K562 (cell line): ENCODE results near the gene DBT. TPM values are rescaled to one million over a fixed set of nuclear protein-coding genes. Genes with fewer than 3 reads are reported as not detected.

ENCODE experiments used
- ATAC-seq: fragments of 200-7000 bp; cut with Tn5 transposase; 3 replicates; pipeline ENCODE4 v1.9.1; 2020; ENCODE audit warnings: moderate library complexity
- BruUV-seq: library from RNA; stranded (reverse); fragments of 400-500 nt; replicated peaks from 2 replicates; lab custom pipeline; 2021; lab: Mats Ljungman, UMichigan
- CTCF ChIA-PET: fragments of 300-600 bp; formaldehyde crosslinking; extraction: SDS; loops from one replicate; lab custom pipeline; 2021; ENCODE audit warnings: low intra/inter-chr PET ratio; lab: Yijun Ruan, JAX
- POLR2A ChIA-PET: fragments of 300-600, 350-650 bp; sonication (Branson Sonifier 250); formaldehyde crosslinking; extraction: SDS; loops from one replicate; lab custom pipeline; 2021; ENCODE audit warnings: antibody characterized with exemption, inconsistent platforms; lab: Yijun Ruan, JAX
- DNase-seq, 4 experiments: peaks; one replicate each; pipeline versions ENCODE4 v3.0.0 to v3.0.0-alpha.2; 2011 to 2018; ENCODE audit warnings: low spot score in 3 of 4, mixed read lengths in 3 of 4; ENCODE audit errors: extremely low read depth in 1 of 4
- FAIRE-seq: peaks from 2 replicates; lab custom pipeline; 2011; peaks lifted over from hg19 to GRCh38; lab: Jason Lieb, UNC
- H2AFZ ChIP-seq: 2 replicates; pipeline ENCODE4 v1.6.0; 2011; ENCODE audit warnings: low read depth, low read length, control low read depth, inconsistent platforms
- H3K27ac ChIP-seq: fragments of 200-600 bp; 3 replicates; pipeline ENCODE4 v1.8.0; 2011; ENCODE audit warnings: low read depth, mild to moderate bottlenecking, control low read depth, inconsistent platforms, low read length, moderate library complexity, mixed read lengths; ENCODE audit errors: extremely low read depth
- H3K27me3 ChIP-seq, 2 experiments: fragments of 300-600 bp in 1 of 2; 2 replicates in 1 of 2; 3 replicates in 1 of 2; pipeline versions ENCODE4 v1.6.0 to v1.8.0; 2011; ENCODE audit warnings: inconsistent platforms in 2 of 2, low read length in 2 of 2, mild to moderate bottlenecking in 1 of 2, mixed read lengths in 1 of 2, moderate library complexity in 1 of 2; ENCODE audit not compliant: control insufficient read depth in 2 of 2, insufficient read depth in 2 of 2
- H3K36me3 ChIP-seq: fragments of 300-600 bp; 3 replicates; pipeline ENCODE4 v1.8.0; 2011; ENCODE audit warnings: mild to moderate bottlenecking, low read length, inconsistent platforms; ENCODE audit not compliant: control insufficient read depth, insufficient read depth
- H3K4me1 ChIP-seq, 2 experiments: fragments of 200-600 bp in 1 of 2; replicated peaks in 1 of 2; 2 replicates in 1 of 2; 3 replicates in 1 of 2; pipeline versions ENCODE4 v1.5.1 to v1.8.0; 2011; ENCODE audit warnings: inconsistent platforms in 2 of 2, low read length in 2 of 2, mild to moderate bottlenecking in 1 of 2, mixed read lengths in 1 of 2, moderate library complexity in 1 of 2; ENCODE audit not compliant: control insufficient read depth in 2 of 2, insufficient read depth in 2 of 2
- H3K4me2 ChIP-seq: 2 replicates; pipeline ENCODE4 v1.6.1; 2011; ENCODE audit warnings: low read length, control low read depth, inconsistent platforms, mixed read lengths; ENCODE audit not compliant: insufficient read depth
- H3K4me3 ChIP-seq: fragments of 200-600 bp; sonication (generic), shearing (Covaris generic); 2 replicates; pipeline ENCODE4 v1.5.1; 2016; ENCODE audit warnings: control low read depth, inconsistent platforms
- H3K79me2 ChIP-seq: fragments of 200-600 bp; 3 replicates; pipeline ENCODE4 v1.8.0; 2011; ENCODE audit warnings: low read length, inconsistent platforms; ENCODE audit not compliant: control insufficient read depth, insufficient read depth
- H3K9ac ChIP-seq, 2 experiments: 2 replicates each; pipeline versions ENCODE4 v1.6.0 to v1.6.1; 2011; ENCODE audit warnings: low read depth in 2 of 2, low read length in 2 of 2, control low read depth in 1 of 2, inconsistent platforms in 1 of 2, mild to moderate bottlenecking in 1 of 2, mixed read lengths in 1 of 2; ENCODE audit not compliant: insufficient read depth in 1 of 2
- H3K9me1 ChIP-seq: one replicate; pipeline ENCODE4 v1.6.0; 2011; ENCODE audit warnings: inconsistent platforms, mild to moderate bottlenecking, low read length, moderate library complexity; ENCODE audit not compliant: control insufficient read depth, insufficient read depth
- H3K9me3 ChIP-seq: replicated peaks from 2 replicates; pipeline ENCODE4 v1.5.1; 2011; ENCODE audit warnings: low read depth, low read length, inconsistent platforms; ENCODE audit not compliant: control insufficient read depth, insufficient read depth
- H4K20me1 ChIP-seq: replicated peaks from 2 replicates; pipeline ENCODE4 v1.6.1; 2011; ENCODE audit warnings: low read length, inconsistent platforms, mixed read lengths; ENCODE audit not compliant: control insufficient read depth, insufficient read depth
- CHD4 ChIP-seq: fragments of 200-600 bp; sonication (generic); IDR thresholded peaks from 3 replicates; pipeline ENCODE4 v1.6.1; 2012; ENCODE audit warnings: low read depth, mild to moderate bottlenecking, mixed read lengths, low read length, inconsistent platforms; ENCODE audit not compliant: insufficient read depth, insufficient replicate concordance, poor library complexity, severe bottlenecking
- CREB5 ChIP-seq: fragments of 250-450 bp; sonication (Bioruptor Pico); IDR thresholded peaks from 2 replicates; pipeline ENCODE4 v1.5.0; 2020; ENCODE audit warnings: mild to moderate bottlenecking
- IRF9 ChIP-seq: fragments of 450-650 bp; IDR thresholded peaks from 2 replicates; pipeline ENCODE4 v1.6.1; 2016; ENCODE audit warnings: missing biosample characterization, missing genetic modification characterization
- KDM2B ChIP-seq: fragments of 250-450 bp; sonication (Bioruptor Pico); IDR thresholded peaks from 2 replicates; pipeline ENCODE4 v1.8.0; 2021; ENCODE audit warnings: mild to moderate bottlenecking, moderate library complexity
- NFIC ChIP-seq: fragments of 450-650 bp; IDR thresholded peaks from 2 replicates; pipeline ENCODE4 v1.6.1; 2017; ENCODE audit warnings: mild to moderate bottlenecking, inconsistent platforms
- PRPF4 ChIP-seq: fragments of 200-400 bp; formaldehyde crosslinking; IDR thresholded peaks from one replicate; pipeline ENCODE4 v1.6.1; 2017; ENCODE audit warnings: low read length, low read depth, mild to moderate bottlenecking; ENCODE audit not compliant: insufficient read depth, poor library complexity, severe bottlenecking
- TCF15 ChIP-seq: fragments of 250-450 bp; sonication (Bioruptor Pico); IDR thresholded peaks from 2 replicates; pipeline ENCODE4 v1.8.0; 2022; ENCODE audit warnings: moderate library complexity, mild to moderate bottlenecking, inconsistent platforms
- TRIM24 ChIP-seq, 2 experiments: fragments of 450-650 bp; IDR thresholded peaks; 2 replicates each; pipeline ENCODE4 v1.6.1; 2016
- TSC22D4 ChIP-seq: fragments of 450-650 bp; IDR thresholded peaks from 2 replicates; pipeline ENCODE4 v1.6.1; 2016; ENCODE audit warnings: missing genetic modification characterization, missing biosample characterization, control low read depth
- TSHZ1 ChIP-seq: fragments of 250-450 bp; sonication (Bioruptor Pico); IDR thresholded peaks from 2 replicates; pipeline ENCODE4 v1.4.0; 2020; ENCODE audit warnings: mild to moderate bottlenecking, moderate library complexity
- ZNF217 ChIP-seq: sonication (generic); formaldehyde crosslinking; IDR thresholded peaks from 2 replicates; pipeline ENCODE4 v1.8.0; 2022; ENCODE audit warnings: mild to moderate bottlenecking, missing genetic modification reagents
- in situ Hi-C: fragments of 300-500 bp; cut with MboI; formaldehyde crosslinking; loops from 4 replicates; pipeline ENCODE4 v1.15.0; 2018; ENCODE audit warnings: inconsistent platforms, mixed read lengths
- intact Hi-C: fragments of 100-400 bp; cut with micrococcal nuclease; formaldehyde crosslinking; loops from 2 replicates; pipeline ENCODE4 v1.14.2; 2022
- polyA plus RNA-seq, 8 experiments: library from polyadenylated mRNA; depleted of rRNA in 4 of 8; stranded (reverse) in 5 of 8; unstranded in 3 of 8; fragments of >200 nt; fragmentation: Nextera tagmentation in 2 of 8; fragmentation: Illumina TruSeq in 1 of 8; extraction: Ambion mirVana in 2 of 8; extraction: Trizol in 1 of 8; gene quantifications; 2 replicates each; pipeline versions ENCODE4 v1.2.1 to v1.2.3, GENCODE V29; 2011 to 2014; ENCODE audit warnings: inconsistent platforms in 1 of 8, missing spikeins in 1 of 8
- total RNA-seq, 7 experiments: library from RNA; depleted of rRNA in 6 of 7; stranded (reverse); fragments of >200 nt in 6 of 7; fragmentation: Illumina TruSeq in 2 of 7; extraction: Trizol in 2 of 7; gene quantifications; 2 replicates each; pipeline versions ENCODE4 v1.2.1 to v1.2.3, GENCODE V29; 2011 to 2021; ENCODE audit warnings: low replicate concordance in 1 of 7

The DBT gene
- total and polyA plus RNA-seq, 9 of the 15 experiments (the other 6 are each of a cell fraction or from before 2014, with no cell fraction given): 2.7 to 13.5 (median 7.3) TPM

- TF ChIP-seq CREB5 (CRISPR knock-in tag): no peak
Observed at GRCh38 chr1:100164216-100164615, 85.4 kb downstream of the DBT start (continued).

- intact Hi-C loops (no loop called here), in situ Hi-C loops (no loop called here)
- DNase-seq: no peak
- Histone ChIP-seq H2AFZ (no peak overlapping the region), H3K27ac (no peak overlapping the region), H3K9me3 (no peaks in the 10 kb centered on the region), H3K4me2 (no peak overlapping the region), H3K79me2 (no peaks in the 10 kb centered on the region), H3K4me3 (no peak overlapping the region), H3K9ac (no peak overlapping the region), H3K27me3 (no peaks in the 10 kb centered on the region), H3K36me3 (no peaks in the 10 kb centered on the region; the same call in 2 of the 3 replicates), H3K9me1 (no peaks in the 10 kb centered on the region), H3K4me1 (no peaks in the 10 kb centered on the region), H4K20me1 (no peaks in the 10 kb centered on the region)
- TF ChIP-seq TSC22D4 (no peak), TSHZ1 (CRISPR knock-in tag) (no peak), TRIM24 (IDR thresholded peaks at IDR 0.05) (no peak), NFIC (no peak), TCF15 (CRISPR knock-in tag) (no peak), PRPF4 (no peak), KDM2B (CRISPR knock-in tag) (no peak), IRF9 (no peak), CHD4 (no peak), ZNF217 (CRISPR knock-in tag) (no peak)
- no peak for FAIRE-seq
- no TSS peak for BruUV-seq
- ChIA-PET CTCF (interaction anchor here (0.7 kb wide), 1 partner anchor 275 kb away, joined by 4 read pairs; no protein-coding TSS in a partner anchor), POLR2A (interaction anchor here (0.8 to 1.0 kb wide), 2 partner anchors 9 to 43 kb away, joined by 3 read pairs; no protein-coding TSS in a partner anchor)
- ATAC-seq: no peak
Observed at GRCh38 chr1:100162881-100163280, 86.8 kb downstream of the DBT start.
